Astrocyte of the cerebellum (primary cell): ENCODE results near the gene FUT6.
"Not testable (repeated sequence)": the region's sequence is repeated elsewhere in the genome, so short reads cannot be mapped to it uniquely, and the experiment has no call there.

ENCODE experiments used
- DNase-seq: peaks from one replicate; pipeline ENCODE4 v3.0.0-alpha.2; 2011; ENCODE audit warnings: low read depth
- H3K4me3 ChIP-seq: 2 replicates; pipeline ENCODE4 v1.5.1; 2011; ENCODE audit warnings: mild to moderate bottlenecking, low read depth, low read length, moderate library complexity
- CTCF ChIP-seq: IDR thresholded peaks from 2 replicates; pipeline ENCODE4 v1.5.1; 2012; ENCODE audit warnings: low read length, low read depth, moderate library complexity, mild to moderate bottlenecking; ENCODE audit errors: missing control alignments
- in situ Hi-C: cut with HindIII; loops from 2 replicates; pipeline ENCODE4 v1.10.0; 2017; ENCODE audit warnings: low sequenced_read_pairs

Gene FUT6

GRCh38 chr19:5782322-5782721 lies 57.2 kb downstream of the FUT6 start:
- DNase-seq, result no peak
- no peak overlapping the region for H3K4me3 ChIP-seq
- in situ Hi-C loops, result no loop called here
- TF ChIP-seq CTCF, result no peak

GRCh38 chr19:5780916-5781315 lies 58.6 kb downstream of the FUT6 start:
- H3K4me3 ChIP-seq, in situ Hi-C loops, DNase-seq: not testable (repeated sequence)
